ENCODE results near the gene OR7C1. TPM values are rescaled to one million over a fixed set of nuclear protein-coding genes. Genes with fewer than 3 reads are reported as not detected.
"Not testable (repeated sequence)": the region's sequence is repeated elsewhere in the genome, so short reads cannot be mapped to it uniquely, and the experiment has no call there.

Gene OR7C1
- total RNA-seq, 1 donor from 2014 or later, result not detected

DNA sequence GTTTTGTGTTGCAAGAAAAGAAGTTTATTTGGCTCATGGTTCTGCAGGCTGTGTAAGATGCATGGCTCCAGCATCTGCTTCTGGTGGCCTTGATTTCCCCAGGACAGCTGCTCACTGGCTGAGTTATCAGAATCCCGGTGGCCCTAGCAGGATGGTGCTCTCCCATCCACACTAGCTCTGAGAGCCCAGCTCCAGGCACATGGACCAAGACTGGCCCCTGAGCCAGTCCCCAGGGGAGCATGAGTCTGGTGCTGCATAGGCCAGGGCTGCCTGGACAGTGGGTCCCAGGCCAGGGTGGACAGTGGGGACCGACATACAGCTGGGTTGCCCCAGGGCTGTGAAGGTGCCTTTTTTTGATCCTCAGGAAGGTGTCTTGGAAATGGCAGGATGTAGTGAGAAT, 67.0 kb downstream of the OR7C1 start:
- DNase-seq (ENCODE audit: low spot score), result no peak

GRCh38 chr19:14767466-14767971, 67.5 kb downstream of the OR7C1 start:
- no peak for DNase-seq (ENCODE audit: low spot score)
- no peak for ATAC-seq

More for the DNA sequence above, 67.0 kb downstream of the OR7C1 start:
- ATAC-seq, result no peak

DNA sequence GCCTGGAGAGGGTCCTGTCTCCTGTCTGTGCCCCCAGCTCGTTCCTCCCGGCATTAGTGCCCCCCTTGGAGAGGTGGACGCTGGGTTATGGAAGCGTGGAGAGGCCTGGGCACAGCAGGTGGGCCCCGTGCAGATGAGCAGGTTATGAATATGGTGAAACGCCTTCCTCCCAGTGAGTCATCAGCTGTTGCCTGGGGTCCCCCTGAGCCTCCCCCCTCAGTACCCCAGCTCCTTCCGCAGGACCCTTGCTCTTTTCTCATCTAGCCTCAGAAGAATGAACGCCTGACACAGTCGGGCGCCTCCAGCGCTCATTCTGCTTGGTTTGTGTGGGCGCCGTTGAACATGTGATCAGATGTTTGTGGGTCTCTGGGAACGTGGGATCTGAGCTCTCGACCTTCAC, 69.1 kb downstream of the OR7C1 start:
- DNase-seq (ENCODE audit: low spot score); ATAC-seq: not testable (repeated sequence)

- not testable (repeated sequence) for DNase-seq (ENCODE audit: low spot score); ATAC-seq
Observed at GRCh38 chr19:14765403-14765802, 69.6 kb downstream of the OR7C1 start.

- DNase-seq (ENCODE audit: low spot score) (no peak), ATAC-seq (no peak)
Observed at GRCh38 chr19:14764401-14764800, 70.6 kb downstream of the OR7C1 start.

- ATAC-seq, result no peak
- DNase-seq (ENCODE audit: low spot score), result no peak
Observed at GRCh38 chr19:14763497-14764145, 71.4 kb downstream of the OR7C1 start.

GRCh38 chr19:14762111-14762510, 72.9 kb downstream of the OR7C1 start:
- DNase-seq (ENCODE audit: low spot score) (no peak), ATAC-seq (no peak)

- DNase-seq (ENCODE audit: low spot score) (no peak), ATAC-seq (no peak)
Observed at GRCh38 chr19:14761607-14762006, 73.4 kb downstream of the OR7C1 start.

GRCh38 chr19:14758816-14759215, 76.2 kb downstream of the OR7C1 start:
- ATAC-seq (no peak), DNase-seq (ENCODE audit: low spot score) (no peak)

DNA sequence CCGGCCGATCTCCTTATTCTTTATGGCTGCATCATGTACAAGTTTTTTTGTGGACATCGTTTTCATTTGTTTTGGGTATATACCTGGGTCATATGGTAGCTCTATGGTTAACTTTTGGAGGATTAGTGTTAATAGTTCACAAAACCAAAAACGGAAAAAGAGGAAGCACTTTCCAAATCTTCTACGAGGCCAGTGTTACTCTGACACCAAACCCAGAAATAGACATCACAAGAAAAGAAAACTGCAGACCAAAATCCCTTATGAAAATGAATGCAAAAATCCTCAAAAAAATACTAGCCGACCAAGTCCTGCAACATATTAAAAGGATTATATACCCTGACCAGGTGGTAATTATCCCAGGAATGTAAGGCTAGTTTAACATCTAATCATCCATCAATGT, 86.4 kb downstream of the OR7C1 start:
- no peak for ATAC-seq
- no peak for DNase-seq (ENCODE audit: low spot score)

Other genes with a start within 250 kb of the OR7C1 start
- 0.10 TPM for gene ADGRE3, start 160.3 kb downstream of the OR7C1 start, total RNA-seq
- gene ZNF333, start 145.1 kb downstream of the OR7C1 start, total RNA-seq, result 3.6 TPM
- gene ADGRE2, start 56.6 kb downstream of the OR7C1 start, total RNA-seq, result 1.6 TPM
- gene OR7A5, start within 50 bp of the OR7C1 start, total RNA-seq, result not detected
- not detected for gene OR7A10, start 13.7 kb upstream of the OR7C1 start, total RNA-seq
- gene OR7A17, start 50.9 kb upstream of the OR7C1 start, total RNA-seq, result not detected
- gene OR7C2, start 106.3 kb upstream of the OR7C1 start, total RNA-seq, result not detected
- not detected for gene SLC1A6, start 144.7 kb upstream of the OR7C1 start, total RNA-seq
- gene CASP14, start 214.3 kb upstream of the OR7C1 start, total RNA-seq, result not detected
- gene OR1I1, start 247.0 kb upstream of the OR7C1 start, total RNA-seq, result not detected